Germinal center (tissue), 1 donor: Measurements from ENCODE around the gene OR10C1.
"Not testable (repeated sequence)": the region's sequence is repeated elsewhere in the genome, so short reads cannot be mapped to it uniquely, and the experiment has no call there.

ENCODE experiments used
- DNase-seq: peaks from one replicate; pipeline ENCODE4 v3.0.0; 2012; ENCODE audit warnings: mixed read lengths, low spot score

The OR10C1 gene

DNA sequence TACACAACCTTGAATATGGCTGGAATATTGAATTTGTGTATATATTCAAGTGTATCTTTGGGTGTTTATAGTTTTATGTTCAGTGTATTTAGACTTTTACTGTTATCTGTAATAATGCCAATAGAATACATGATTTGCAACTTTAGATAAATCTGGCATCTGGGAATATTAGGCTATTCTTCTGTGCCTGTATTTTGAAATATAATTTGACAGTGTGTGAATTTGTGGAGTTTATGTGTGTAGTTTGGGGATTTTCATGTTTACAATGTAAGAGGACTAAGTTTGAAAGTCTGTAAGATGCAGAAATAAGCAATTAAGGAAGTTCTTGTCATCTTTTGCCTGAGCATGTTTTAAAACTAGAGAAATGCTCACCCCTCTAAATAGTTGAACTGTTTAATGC, at the start of gene OR10C1:
Gene OR10C1, plus strand, starts transcription at position 301 of the 400 bp plus-strand sequence. CDS start 710 bp downstream, outside the sequence.
- DNase-seq: no peak

DNA sequence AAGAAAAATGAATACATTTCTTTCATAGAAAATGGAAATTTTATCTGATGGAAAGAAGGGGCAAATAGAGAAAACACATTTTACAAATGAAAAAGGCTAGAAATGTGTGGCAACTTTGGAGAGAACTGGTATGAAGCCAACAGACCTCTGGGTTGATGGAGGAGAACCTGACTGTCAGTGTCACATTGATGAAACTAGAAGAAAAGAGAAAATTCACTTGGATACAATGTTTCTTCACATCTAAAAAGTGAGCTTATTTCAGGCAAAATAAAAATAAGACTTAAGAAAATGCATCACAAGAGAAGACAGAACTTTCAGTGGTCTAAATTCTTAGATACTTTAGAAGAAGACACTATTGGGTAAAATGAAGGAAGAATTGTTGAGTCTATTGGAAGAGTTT, 43.8 kb upstream of the OR10C1 start, which contains the start of gene OR12D2:
Gene OR12D2, plus strand, starts transcription at position 301 of the 400 bp plus-strand sequence. CDS start 1,069 bp downstream, outside the sequence.
- DNase-seq: no peak

- DNase-seq: no peak
These were observed 39.6 kb upstream of the OR10C1 start for GRCh38 chr6:29399525-29399924.

GRCh38 chr6:29403801-29404200, 35.3 kb upstream of the OR10C1 start:
- DNase-seq: no peak

DNA sequence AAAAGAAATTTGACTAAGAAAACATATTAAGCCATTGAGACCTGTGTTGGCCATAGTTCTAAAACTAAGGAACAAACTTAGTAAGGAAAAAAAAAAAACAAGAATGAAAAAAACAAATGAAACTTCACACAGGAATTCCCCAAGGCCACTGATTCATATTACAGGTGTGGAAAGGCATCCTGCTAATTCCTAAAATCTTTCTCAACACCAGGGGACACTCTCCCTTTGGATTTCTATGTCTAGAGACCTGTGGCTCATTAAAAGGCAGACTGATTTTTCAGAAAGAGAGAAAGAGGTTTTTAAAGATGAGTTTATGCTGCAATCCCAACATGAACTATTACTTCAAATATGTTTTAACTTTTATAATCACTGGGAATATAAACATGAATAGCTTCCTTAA, 24.5 kb upstream of the OR10C1 start, which contains the start of gene OR12D1:
Gene OR12D1, plus strand, starts transcription at position 341 of the 400 bp plus-strand sequence.
- no peak for DNase-seq

DNA sequence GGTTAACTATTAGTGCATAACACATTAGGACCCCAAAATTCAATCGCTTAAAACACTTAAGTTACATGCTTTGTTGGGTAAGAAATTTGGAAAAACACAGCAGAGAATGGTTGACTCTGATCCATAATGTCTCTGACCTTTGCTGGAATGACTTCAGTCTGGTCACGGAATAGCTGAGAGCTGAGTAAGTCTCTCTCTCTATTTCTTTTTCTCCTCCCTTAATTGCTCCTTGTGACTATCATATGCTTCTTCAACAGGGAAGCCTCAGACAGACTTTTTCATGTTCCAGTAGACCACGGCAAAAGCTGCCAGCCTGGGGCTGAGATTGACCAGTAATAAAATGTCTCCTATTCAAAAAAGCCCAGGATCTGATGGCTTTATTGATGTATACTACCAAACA, 19.6 kb upstream of the OR10C1 start:
- DNase-seq: no peak

DNA sequence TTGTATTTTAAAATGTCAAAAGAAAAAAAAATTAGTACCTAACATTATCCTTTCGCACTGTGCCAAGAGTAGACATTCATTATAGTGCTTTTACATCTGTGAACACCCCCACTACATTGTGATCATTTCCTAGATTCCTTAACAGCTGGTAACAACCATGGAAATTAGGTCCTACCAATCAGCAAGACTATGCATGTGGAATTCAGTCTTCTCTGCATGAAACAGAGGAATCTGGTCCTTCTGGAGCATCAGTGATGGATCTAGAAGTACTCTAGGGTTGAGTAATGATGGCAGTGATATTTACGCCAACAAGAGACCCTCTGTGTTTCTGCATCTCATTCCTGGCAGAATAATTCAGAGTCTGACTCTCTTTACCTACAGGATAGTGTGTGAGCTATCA, 14.9 kb upstream of the OR10C1 start:
- DNase-seq: no peak

DNA sequence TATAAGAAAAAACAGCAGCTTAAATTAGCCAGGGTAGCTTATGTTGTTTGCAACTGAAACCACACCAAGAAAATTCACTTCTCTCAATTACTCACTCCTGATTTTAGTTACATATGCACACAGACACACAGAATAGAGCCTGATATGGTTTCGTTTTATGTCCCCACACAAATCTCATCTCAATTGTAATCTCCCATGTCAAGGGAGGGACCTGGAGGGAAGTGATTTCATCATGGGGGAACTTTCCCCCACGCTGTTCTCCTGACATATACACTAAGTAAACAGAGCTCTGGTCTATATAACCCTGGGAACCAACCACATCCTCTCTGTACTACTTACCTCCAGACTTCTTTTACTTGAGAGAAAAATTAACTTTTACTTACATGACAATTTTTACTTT, 14.5 kb upstream of the OR10C1 start:
- DNase-seq: no peak

- DNase-seq: no peak
These were observed 14.0 kb upstream of the OR10C1 start for GRCh38 chr6:29425075-29425474.

DNA sequence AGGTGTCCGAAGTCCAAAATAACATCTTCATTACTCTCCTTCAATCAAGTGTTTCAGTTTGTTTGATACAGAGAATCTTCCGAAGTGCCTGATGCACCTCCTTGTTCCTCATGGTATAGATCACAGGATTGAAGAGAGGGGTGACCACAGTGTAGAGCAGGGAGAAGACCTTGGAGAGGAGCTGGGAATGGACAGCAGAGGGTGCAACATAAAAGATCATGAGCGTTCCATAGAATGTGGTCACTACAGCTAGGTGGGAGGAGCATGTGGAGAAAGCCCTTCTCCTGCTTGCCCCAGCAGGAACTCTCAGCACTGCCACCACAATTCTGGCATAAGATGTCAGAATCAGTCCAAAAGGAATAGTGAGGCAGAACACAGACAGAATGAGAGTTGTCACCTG, 12.5 kb upstream of the OR10C1 start:
- no peak for DNase-seq

- not testable (repeated sequence) for DNase-seq
These were observed 2.4 kb upstream of the OR10C1 start for GRCh38 chr6:29436730-29437129.

DNA sequence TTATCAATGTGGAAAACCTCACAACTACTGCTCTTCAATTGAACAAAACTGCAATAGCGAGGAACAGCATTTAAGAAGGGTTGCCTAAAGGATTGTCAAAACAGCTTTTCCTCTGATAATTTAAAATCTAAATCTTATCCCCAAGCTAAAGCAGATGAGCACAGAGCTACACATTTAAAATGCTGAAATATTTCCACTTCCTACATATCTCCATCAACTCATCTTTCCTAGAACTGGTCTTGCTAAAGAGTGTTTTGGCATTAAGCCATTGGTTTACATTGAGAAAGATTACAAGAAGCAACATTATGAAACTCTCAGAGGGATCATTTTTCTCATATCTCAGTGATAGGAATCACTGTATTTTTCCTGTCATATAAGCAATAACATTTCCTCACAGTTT, 3.6 kb downstream of the OR10C1 start:
- DNase-seq: no peak

DNA sequence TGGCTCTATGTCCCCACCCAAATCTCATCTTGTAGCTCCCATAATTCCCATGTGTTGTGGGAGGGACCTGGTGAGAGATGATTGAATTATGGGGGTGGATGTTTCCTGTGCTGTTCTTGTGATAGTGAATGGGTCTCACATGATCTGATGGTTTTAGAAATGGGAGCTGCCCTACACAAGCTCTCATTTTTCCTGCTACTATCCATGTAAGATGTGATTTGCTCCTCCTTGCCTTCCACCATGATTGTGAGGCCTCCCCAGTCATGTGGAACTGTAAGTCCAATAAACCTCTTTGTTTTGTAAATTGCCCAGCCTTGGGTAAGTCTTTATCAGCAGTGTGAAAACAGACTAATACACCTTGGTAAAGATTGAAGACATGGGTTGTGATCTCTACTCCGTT, 4.9 kb downstream of the OR10C1 start:
- DNase-seq: not testable (repeated sequence)

DNA sequence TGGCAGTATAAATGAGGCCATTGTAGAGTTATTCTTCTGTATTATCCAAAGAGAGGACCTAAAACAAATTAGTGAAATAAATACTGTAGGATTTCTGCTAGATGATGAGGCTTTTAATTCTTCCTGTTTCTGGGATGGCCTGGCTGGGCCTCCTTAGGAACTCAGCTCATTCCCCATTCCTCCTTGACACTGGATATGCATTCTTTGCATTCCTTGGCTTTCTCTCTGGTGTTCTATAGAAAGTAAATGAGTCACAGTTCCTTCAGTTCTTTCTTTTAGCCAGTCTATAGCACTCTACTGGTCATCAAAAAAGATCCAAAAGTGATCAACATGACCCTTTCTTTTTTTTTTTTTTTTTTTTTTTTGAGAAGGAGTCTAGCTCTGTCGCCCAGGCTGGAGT, 8.6 kb downstream of the OR10C1 start:
- DNase-seq: no peak

- no peak for DNase-seq
These were observed 12.5 kb downstream of the OR10C1 start for GRCh38 chr6:29451471-29452193.

DNA sequence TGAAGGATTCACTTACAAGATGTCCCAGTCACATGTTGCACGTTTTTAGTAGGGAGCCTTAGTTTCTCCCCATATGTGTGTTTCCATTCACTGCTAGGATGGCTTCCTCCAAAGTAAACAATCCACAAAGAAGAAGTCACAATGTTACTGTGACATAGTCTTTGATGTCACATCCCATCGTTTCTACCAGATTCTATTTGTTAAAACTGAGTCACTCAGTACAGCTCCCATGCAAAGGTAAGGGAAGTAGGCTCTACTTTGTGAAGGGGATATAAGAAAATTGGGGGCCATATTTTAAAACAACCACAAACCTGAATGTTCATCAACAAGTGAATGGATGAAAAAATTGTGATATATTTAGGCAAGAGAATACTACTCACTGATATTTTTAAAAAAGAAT, 17.9 kb downstream of the OR10C1 start, which contains the start of the genes OR11A1 and OR2H1:
Gene OR11A1, minus strand, starts transcription at position 101 of the 400 bp plus-strand sequence. CDS start 29,430 bp downstream, outside the sequence.
Gene OR2H1, plus strand, starts transcription at position 185 of the 400 bp plus-strand sequence. CDS start 4,615 bp downstream, outside the sequence.
- DNase-seq: no peak

DNA sequence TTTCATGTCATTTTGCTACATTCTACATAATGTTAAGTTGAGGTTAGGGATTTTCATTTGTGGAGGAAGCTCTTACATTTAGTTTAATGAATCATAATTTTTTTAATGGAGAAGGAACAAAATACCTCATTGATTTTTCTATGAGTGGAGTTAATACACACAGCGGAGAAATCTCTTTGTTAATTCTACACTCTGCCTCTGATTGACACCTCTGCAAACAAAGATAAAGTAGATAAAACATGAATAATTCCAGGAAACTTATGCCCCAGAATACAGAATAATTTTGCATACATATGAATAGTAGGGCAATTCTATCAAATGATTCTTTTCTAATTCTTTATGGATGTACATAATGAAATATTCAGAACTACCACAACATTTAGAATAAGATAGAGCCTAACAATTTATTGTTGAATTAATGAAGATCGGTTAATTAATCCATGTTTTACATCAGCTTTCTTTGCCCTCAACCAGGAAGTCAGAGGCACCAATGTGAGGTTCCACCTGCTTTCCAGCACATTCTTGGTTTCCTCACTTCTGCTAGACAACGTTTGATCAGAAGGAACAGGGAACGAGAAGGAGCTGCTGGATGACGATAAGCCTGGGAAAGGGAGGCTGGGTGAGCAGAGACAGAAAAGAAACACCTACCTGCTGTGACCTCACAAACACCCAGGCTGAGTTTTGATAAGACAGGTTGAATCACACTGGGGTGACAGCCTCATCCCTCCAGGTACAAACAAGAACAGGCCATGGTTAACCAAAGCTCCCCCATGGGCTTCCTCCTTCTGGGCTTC, 22.1 kb downstream of the OR10C1 start:
- no peak for DNase-seq

- no peak for DNase-seq
These were observed 22.9 kb downstream of the OR10C1 start for GRCh38 chr6:29462022-29462421.

GRCh38 chr6:29465279-29465678, 26.2 kb downstream of the OR10C1 start:
- DNase-seq: no peak

DNA sequence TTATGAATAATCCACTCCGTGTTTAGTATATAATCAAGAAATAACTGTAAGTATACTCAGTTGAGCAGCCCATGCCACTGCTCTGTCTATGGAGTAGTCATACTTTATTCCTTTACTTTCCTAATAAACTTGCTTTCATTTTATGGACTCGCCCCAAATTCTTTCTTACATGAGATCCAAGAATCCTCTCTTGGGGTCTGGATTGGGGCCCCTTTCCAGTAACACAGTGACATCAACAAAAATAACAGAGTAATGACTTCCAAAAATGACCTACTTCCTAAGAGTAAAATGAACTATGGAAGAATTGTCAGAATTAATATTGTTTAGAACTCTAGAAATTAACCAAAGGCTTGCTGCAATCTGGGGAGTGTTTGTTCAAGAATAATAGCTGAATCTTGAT, 26.7 kb downstream of the OR10C1 start:
- no peak for DNase-seq

- no peak for DNase-seq
These were observed 27.1 kb downstream of the OR10C1 start for GRCh38 chr6:29466241-29466640.

DNA sequence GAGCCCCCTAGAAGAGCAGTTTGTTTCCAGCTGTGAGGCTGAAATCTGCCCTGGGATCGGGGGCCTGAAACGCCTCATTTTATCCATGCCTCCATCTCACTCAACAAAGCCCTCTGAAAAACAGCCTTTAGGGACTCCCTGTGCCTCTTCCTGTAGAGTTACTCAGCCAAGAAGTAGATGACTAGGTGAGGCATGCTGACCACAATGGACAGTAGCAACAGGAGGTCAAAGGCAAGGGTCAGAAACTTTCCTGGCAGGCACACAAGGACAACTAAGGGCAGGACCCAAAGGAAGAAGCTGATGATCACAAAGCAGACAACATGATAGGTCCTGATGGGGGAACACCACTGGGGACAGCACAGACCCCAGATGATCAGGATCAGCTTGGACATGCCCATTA, 35.9 kb downstream of the OR10C1 start:
- no peak for DNase-seq

DNA sequence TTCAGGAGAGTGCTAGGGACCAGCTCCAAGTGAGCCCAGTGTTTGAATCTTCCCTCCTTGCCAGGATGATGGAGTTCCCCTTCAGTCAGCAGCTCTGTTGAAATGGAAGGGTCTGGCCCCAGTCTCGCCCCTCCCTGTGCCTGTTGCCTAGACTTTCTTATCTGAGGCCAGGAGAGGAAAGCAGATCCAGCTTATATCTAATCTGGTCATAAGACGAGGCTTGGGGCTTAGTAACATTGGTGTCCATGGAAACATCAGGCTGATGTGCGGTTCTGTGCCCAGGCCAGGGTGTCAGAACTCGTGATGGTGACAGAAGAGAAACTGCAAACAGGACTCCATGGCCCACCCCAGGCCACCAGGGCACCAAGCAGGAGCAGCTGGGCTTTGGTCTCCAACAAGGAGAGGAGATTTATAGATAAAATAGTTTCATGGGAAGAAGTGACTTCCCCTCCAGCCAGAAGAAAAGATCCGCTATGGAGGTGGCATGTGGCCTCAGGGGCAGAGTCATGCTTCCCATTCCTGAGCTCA, 38.9 kb downstream of the OR10C1 start:
- DNase-seq: no peak
